VCaP (cell line): Measurements from ENCODE around the gene SH3PXD2A.

ENCODE experiments used
- H3K27ac ChIP-seq: fragments of 450-650 bp; 2 replicates; pipeline ENCODE4 v1.5.1; 2017
- TF ChIP-seq, protein P1 (sequence below): fragments of 450-650 bp; conservative IDR thresholded peaks from 2 replicates; pipeline ENCODE4 v1.5.1; 2017; ENCODE audit warnings: mild to moderate bottlenecking, moderate library complexity

SH3PXD2A gene

DNA sequence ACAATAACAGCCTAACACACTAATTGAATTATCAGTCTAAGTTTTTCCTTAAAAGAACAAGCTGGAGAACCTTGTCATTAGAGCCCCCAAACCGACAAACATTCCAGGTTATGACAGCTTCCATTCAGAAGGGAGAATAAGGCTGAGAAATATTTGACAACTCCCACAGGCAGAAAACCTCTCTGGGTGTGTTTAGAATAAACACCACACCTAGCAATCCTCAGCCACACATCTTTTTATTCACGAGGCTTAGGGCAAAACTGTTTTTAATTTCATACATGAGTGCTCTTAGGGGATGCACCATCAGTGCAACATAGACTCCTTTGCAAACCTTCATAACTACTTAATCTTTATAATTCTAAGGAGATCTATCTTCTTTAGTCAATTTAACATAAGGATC, 38.4 kb upstream of the SH3PXD2A start:
- H3K27ac ChIP-seq = peak overlapping the region; percentile 61
- TF ChIP-seq, protein P1, sequence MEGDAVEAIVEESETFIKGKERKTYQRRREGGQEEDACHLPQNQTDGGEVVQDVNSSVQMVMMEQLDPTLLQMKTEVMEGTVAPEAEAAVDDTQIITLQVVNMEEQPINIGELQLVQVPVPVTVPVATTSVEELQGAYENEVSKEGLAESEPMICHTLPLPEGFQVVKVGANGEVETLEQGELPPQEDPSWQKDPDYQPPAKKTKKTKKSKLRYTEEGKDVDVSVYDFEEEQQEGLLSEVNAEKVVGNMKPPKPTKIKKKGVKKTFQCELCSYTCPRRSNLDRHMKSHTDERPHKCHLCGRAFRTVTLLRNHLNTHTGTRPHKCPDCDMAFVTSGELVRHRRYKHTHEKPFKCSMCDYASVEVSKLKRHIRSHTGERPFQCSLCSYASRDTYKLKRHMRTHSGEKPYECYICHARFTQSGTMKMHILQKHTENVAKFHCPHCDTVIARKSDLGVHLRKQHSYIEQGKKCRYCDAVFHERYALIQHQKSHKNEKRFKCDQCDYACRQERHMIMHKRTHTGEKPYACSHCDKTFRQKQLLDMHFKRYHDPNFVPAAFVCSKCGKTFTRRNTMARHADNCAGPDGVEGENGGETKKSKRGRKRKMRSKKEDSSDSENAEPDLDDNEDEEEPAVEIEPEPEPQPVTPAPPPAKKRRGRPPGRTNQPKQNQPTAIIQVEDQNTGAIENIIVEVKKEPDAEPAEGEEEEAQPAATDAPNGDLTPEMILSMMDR = no peak

DNA sequence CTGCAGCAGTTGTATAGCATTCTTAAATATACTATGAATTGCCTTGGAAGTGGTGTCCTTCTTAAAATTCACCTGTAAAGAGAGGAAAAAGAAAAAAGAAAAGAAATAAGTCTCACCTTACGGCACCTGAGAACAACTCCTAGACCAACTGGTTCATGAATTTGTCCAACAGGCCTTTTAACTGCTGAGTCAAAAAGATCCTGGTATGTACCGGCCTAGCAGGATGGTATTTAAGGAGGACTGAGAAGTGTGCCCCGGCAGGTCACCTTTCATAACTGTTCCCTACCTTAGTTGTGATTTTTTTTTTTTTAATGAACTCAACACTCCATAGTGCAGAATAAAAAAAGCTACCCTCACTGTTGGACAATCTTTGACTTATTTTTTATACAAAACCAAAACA, 36.8 kb upstream of the SH3PXD2A start:
- H3K27ac ChIP-seq = no peak overlapping the region
- TF ChIP-seq, protein P1 = no peak

DNA sequence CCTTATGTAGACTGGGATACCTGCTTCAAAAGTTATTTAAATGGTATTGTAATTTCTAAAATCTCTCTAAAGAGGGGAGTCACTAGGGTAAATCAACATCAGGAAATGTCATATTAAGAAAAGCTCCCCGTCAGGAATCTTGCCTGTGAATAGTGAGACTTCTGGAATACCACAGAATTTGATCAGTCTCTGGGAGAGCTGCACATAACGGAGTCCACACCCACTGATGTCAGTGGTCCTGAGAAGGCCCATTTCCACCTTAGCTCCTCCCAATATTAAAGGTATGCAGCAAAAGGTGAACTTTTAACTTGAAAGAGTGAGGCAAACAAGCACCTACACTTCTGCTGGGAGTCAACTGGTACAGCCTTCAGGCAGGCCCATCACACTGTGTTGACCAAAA, 35.3 kb upstream of the SH3PXD2A start:
- H3K27ac ChIP-seq = peak overlapping the region; percentile 84
- TF ChIP-seq, protein P1 = no peak

DNA sequence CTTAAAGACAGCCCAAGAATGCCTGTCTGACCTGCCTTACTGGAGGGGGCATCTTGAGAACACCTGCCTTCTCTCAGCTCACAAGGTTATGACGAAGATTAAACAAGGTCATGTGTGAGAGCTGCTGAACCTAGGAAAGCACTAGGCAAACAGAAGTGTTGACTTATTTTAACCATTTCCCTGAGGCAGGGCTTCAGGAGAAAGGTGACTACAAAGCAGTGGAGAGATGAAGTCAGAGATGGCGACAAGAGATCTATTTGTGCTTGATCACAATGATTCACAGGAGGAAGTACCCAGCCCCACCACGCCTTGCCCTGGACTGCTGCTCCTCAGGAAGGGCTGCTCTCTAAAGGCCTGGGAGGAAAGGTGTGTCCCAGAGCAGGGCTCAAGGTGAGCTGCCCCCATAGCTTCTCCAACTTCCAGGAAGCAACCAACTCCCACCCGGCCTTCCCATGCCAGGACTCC, 34.9 kb upstream of the SH3PXD2A start:
- TF ChIP-seq, protein P1 = no peak
- peak overlapping the region; percentile 84 for H3K27ac ChIP-seq

DNA sequence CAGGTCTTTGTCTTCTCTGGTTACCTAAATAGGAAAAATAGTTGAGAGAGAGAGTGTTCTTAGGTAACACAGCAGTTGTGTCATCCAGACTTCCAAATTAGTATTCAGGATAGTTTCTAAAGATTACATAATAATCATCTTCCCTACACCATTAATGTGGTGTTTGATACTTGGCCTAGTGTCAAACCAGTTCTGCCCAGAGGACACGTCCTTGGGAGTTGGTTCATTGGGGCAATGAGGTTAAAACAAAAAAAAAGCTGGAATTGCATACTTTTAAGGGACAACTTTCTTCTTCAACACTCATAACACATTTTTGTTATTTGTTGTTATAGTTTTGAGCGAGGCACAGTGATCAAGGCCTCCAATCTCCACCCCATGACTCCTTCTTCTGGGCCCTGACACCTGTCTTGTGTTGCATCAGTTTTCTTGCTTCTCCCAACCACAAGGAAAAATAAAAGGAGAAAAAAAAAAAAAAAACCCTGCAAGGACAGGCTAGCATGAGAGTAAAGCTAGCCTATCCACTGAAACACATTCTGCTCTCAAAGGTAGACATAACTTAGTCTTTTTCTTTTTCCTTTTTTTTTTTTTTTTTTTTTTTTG, 33.8 kb upstream of the SH3PXD2A start:
- TF ChIP-seq, protein P1 = no peak
- H3K27ac ChIP-seq = peak overlapping the region; percentile 84

DNA sequence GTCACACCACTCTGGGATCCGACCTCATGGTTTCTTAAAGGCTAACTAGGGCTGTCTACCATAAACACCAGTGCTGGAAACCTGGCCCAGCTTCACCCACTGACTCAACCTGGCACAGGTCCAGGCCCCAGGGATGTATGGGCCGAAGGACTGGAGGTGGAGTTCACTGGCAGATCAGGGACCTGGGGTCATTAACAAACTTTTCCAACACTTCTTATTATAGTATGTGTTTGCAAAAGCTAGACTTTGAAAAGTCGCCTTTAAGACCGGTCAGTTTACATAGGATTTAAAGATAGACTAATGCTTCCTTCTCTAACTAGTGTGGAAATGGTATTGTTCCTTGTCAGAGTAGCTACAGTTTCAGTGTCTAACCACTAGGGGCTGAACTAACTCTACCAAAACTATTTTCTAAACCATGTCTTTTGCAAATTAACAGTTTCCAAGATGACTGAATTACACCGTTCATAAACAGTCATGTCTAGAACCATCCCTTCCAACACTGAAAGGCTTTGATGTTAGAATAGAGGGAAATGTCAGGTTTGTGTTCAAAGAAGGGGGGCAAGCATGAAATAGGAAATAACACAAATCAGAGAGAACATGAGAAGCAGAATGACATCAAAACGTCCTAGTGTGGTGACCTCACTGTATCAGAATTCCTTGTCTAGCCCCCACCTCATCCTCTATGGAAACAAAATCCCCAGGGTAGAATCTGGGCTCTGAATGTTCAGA, 32.9 kb upstream of the SH3PXD2A start:
- TF ChIP-seq, protein P1 = peak; percentile 87
- H3K27ac ChIP-seq = peak overlapping the region; percentile 84

DNA sequence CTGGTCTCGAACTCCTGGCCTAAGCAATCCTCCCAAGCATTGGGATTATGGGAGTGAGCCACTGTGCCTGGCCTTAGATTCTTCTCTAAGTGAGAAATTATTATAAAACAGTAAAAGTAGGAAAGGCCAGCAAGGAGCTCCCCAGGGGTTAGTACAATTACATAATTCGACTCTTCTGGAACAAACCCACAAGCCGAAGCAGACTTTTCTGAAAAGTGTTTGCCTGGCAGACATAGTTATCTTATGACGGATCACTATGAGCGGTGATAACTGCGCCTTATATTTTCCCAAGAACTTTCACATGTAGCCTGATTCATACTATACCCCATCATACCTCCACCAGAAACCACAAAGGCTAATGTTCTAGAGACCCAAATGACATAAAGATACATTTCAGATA, 30.2 kb upstream of the SH3PXD2A start:
- TF ChIP-seq, protein P1 = no peak
- no peak overlapping the region for H3K27ac ChIP-seq
